Measurements from ENCODE around the gene HTT.

GRCh38 chr4:3134201-3134600, 59.7 kb downstream of the HTT start:
- TF ChIP-seq EZH2 (IDR thresholded peaks at IDR 0.05; ENCODE audit: insufficient read depth, low read length) = no peak
- TF ChIP-seq, protein P1, sequence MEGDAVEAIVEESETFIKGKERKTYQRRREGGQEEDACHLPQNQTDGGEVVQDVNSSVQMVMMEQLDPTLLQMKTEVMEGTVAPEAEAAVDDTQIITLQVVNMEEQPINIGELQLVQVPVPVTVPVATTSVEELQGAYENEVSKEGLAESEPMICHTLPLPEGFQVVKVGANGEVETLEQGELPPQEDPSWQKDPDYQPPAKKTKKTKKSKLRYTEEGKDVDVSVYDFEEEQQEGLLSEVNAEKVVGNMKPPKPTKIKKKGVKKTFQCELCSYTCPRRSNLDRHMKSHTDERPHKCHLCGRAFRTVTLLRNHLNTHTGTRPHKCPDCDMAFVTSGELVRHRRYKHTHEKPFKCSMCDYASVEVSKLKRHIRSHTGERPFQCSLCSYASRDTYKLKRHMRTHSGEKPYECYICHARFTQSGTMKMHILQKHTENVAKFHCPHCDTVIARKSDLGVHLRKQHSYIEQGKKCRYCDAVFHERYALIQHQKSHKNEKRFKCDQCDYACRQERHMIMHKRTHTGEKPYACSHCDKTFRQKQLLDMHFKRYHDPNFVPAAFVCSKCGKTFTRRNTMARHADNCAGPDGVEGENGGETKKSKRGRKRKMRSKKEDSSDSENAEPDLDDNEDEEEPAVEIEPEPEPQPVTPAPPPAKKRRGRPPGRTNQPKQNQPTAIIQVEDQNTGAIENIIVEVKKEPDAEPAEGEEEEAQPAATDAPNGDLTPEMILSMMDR (IDR thresholded peaks at IDR 0.05; ENCODE audit: insufficient read depth, low read depth, low read length) = no peak

Measured in astrocyte (in vitro differentiated cells and primary cell).